Liver (tissue), 9 donors: Measurements from ENCODE around the gene DESI1. TPM values are rescaled to one million over a fixed set of nuclear protein-coding genes. Genes with fewer than 3 reads are reported as not detected.
"Not testable (repeated sequence)": the region's sequence is repeated elsewhere in the genome, so short reads cannot be mapped to it uniquely, and the experiment has no call there.

ENCODE experiments used
- DNase-seq: peaks from one replicate; pipeline ENCODE4 v3.0.0-alpha.2; 2017; ENCODE audit warnings: low spot score
- H3K27ac ChIP-seq, 2 donors: one replicate each; pipeline ENCODE4 v1.7.0; 2013; ENCODE audit warnings: inconsistent platforms in 2 of 2, low read length in 2 of 2, control low read depth in 1 of 2, low read depth in 1 of 2, mild to moderate bottlenecking in 1 of 2
- H3K27me3 ChIP-seq, 4 donors: one replicate each; pipeline versions ENCODE4 v1.6.1 to v1.7.0; 2013; ENCODE audit warnings: low read length in 3 of 4, inconsistent platforms in 1 of 4, mild to moderate bottlenecking in 1 of 4, moderate library complexity in 1 of 4; ENCODE audit not compliant: control insufficient read depth in 4 of 4, insufficient read depth in 4 of 4
- H3K36me3 ChIP-seq, 4 donors: one replicate each; pipeline versions ENCODE4 v1.6.1 to v1.7.0; 2013; ENCODE audit warnings: low read length in 3 of 4, mild to moderate bottlenecking in 3 of 4, low read depth in 1 of 4, moderate library complexity in 1 of 4; ENCODE audit not compliant: control insufficient read depth in 4 of 4, insufficient read depth in 3 of 4
- H3K4me1 ChIP-seq, 4 donors: one replicate each; pipeline versions ENCODE4 v1.6.1 to v1.7.0; 2013; ENCODE audit warnings: low read length in 3 of 4, mild to moderate bottlenecking in 3 of 4, moderate library complexity in 1 of 4; ENCODE audit not compliant: control insufficient read depth in 4 of 4, insufficient read depth in 4 of 4
- H3K4me3 ChIP-seq, 3 donors: one replicate each; pipeline versions ENCODE4 v1.6.1 to v1.7.0; 2013; ENCODE audit warnings: low read length in 3 of 3, control low read depth in 1 of 3, low read depth in 1 of 3, mild to moderate bottlenecking in 1 of 3
- H3K9ac ChIP-seq, 2 donors: one replicate each; pipeline ENCODE4 v1.7.0; 2013; ENCODE audit warnings: low read length in 2 of 2, mild to moderate bottlenecking in 2 of 2, moderate library complexity in 2 of 2, control low read depth in 1 of 2, low read depth in 1 of 2
- H3K9me3 ChIP-seq, 4 donors: one replicate each; pipeline versions ENCODE4 v1.6.1 to v1.7.0; 2013; ENCODE audit warnings: low read length in 3 of 4; ENCODE audit not compliant: control insufficient read depth in 4 of 4
- ATF3 ChIP-seq: IDR thresholded peaks from 2 replicates; pipeline ENCODE4 v1.6.1; 2016; ENCODE audit warnings: antibody characterized with exemption
- CTCF ChIP-seq: fragments of 150-350 bp; IDR thresholded peaks from 2 replicates; pipeline ENCODE4 v1.5.1; 2017; ENCODE audit warnings: improper control_type of control experiment, low read depth, low read length; ENCODE audit not compliant: missing input control
- FOXA1 ChIP-seq: IDR thresholded peaks from 2 replicates; pipeline ENCODE4 v1.6.1; 2016; ENCODE audit warnings: antibody characterized with exemption
- GABPA ChIP-seq, 2 donors: IDR thresholded peaks in 1 of 2; conservative IDR thresholded peaks in 1 of 2; 2 replicates each; pipeline ENCODE4 v1.6.1; 2016; ENCODE audit warnings: antibody characterized with exemption in 2 of 2, mild to moderate bottlenecking in 1 of 2, moderate library complexity in 1 of 2
- HNF4A ChIP-seq, 2 donors: conservative IDR thresholded peaks; 2 replicates each; pipeline ENCODE4 v1.6.1; 2016; ENCODE audit warnings: antibody characterized with exemption in 2 of 2, mild to moderate bottlenecking in 2 of 2
- HNF4G ChIP-seq: IDR thresholded peaks from 2 replicates; pipeline ENCODE4 v1.6.1; 2016; ENCODE audit warnings: antibody characterized with exemption
- MAX ChIP-seq: IDR thresholded peaks from 2 replicates; pipeline ENCODE4 v1.6.1; 2016; ENCODE audit warnings: antibody characterized with exemption
- NR2F2 ChIP-seq: IDR thresholded peaks from 2 replicates; pipeline ENCODE4 v1.6.1; 2016; ENCODE audit warnings: antibody characterized with exemption
- RXRA ChIP-seq, 2 donors: IDR thresholded peaks; 2 replicates each; pipeline ENCODE4 v1.6.1; 2017 to 2018; ENCODE audit warnings: antibody characterized with exemption in 2 of 2, mild to moderate bottlenecking in 1 of 2
- TAF1 ChIP-seq: conservative IDR thresholded peaks from 2 replicates; pipeline ENCODE4 v1.6.1; 2016; ENCODE audit warnings: antibody characterized with exemption, mild to moderate bottlenecking
- YY1 ChIP-seq: IDR thresholded peaks from 2 replicates; pipeline ENCODE4 v1.6.1; 2016; ENCODE audit warnings: antibody characterized with exemption, mild to moderate bottlenecking
- ZBTB33 ChIP-seq: IDR thresholded peaks from 2 replicates; pipeline ENCODE4 v1.6.1; 2016; ENCODE audit warnings: antibody characterized with exemption
- WGBS: extraction: QIAGEN DNeasy Blood & Tissue Kit; methylation state at CpG from one replicate; pipeline ENCODE4 v1.1.7; 2013; 5-methylcytosine and 5-hydroxymethylcytosine counted together
- polyA plus RNA-seq, 2 donors: library from polyadenylated mRNA; stranded (reverse) in 1 of 2; unstranded in 1 of 2; fragments of 200-250 nt in 1 of 2; fragments of >200 nt in 1 of 2; fragmentation: Nextera tagmentation in 1 of 2; extraction: Ambion mirVana in 1 of 2; gene quantifications; one replicate each; pipeline versions ENCODE4 v1.2.1 to v1.2.3, GENCODE V29; 2013 to 2015
- total RNA-seq, 2 donors: library from RNA; depleted of rRNA; stranded (reverse); fragments of >200 nt; gene quantifications; one replicate each; pipeline ENCODE4 v1.2.3, GENCODE V29; 2014
- donor health status: healthy.
- donor health status: healthy.
- donor health status: healthy.
- donor health status: healthy.
- donor health status: healthy.

The DESI1 gene
- total and polyA plus RNA-seq, 4 donors: 16.4 to 102 (median 40.6) TPM

- Histone ChIP-seq H3K36me3 (peaks cover 8 to 51% (median 44%) of the 10 kb centered on the region in 4 donors), H3K9me3 (no peaks in the 10 kb centered on the region), H3K27me3 (no peaks in the 10 kb centered on the region), H3K4me1 (peaks cover 0 to 3% (median 0%) of the 10 kb centered on the region in 4 donors), H3K27ac (no peak overlapping the region), H3K4me3 (no peak overlapping the region), H3K9ac (no peak overlapping the region)
- 84% methylated on average over 3 of the region's 3 CpGs for WGBS
- DNase-seq: no peak
- TF ChIP-seq CTCF (no peak), RXRA (IDR thresholded peaks at IDR 0.05) (no peak), MAX (no peak), TAF1 (no peak), HNF4G (no peak), NR2F2 (no peak), ZBTB33 (no peak), HNF4A (conservative IDR thresholded peaks at IDR 0.05) (no peak), GABPA (IDR thresholded peaks at IDR 0.05 in 1 of 2, conservative IDR thresholded peaks at IDR 0.05 in 1 of 2) (no peak), YY1 (no peak), FOXA1 (no peak)
These were observed 44.1 kb upstream of the DESI1 start for GRCh38 chr22:41664951-41665350.

GRCh38 chr22:41664490-41664889, 43.6 kb upstream of the DESI1 start:
- no peak for DNase-seq
- Histone ChIP-seq H3K4me1 (peaks cover 0 to 3% (median 0%) of the 10 kb centered on the region in 4 donors), H3K36me3 (peaks cover 8 to 53% (median 48%) of the 10 kb centered on the region in 4 donors), H3K9me3 (no peaks in the 10 kb centered on the region), H3K9ac (no peak overlapping the region), H3K27ac (no peak overlapping the region), H3K27me3 (no peaks in the 10 kb centered on the region), H3K4me3 (no peak overlapping the region)
- TF ChIP-seq ATF3: no peak
- TF ChIP-seq GABPA (IDR thresholded peaks at IDR 0.05 in 1 of 2, conservative IDR thresholded peaks at IDR 0.05 in 1 of 2): no peak
- TF ChIP-seq NR2F2: no peak
- TF ChIP-seq TAF1: no peak

GRCh38 chr22:41663594-41663993, 42.8 kb upstream of the DESI1 start:
- H3K4me3 ChIP-seq, H3K9ac ChIP-seq, H3K27ac ChIP-seq, H3K4me1 ChIP-seq, DNase-seq, H3K27me3 ChIP-seq, H3K9me3 ChIP-seq: not testable (repeated sequence)
- WGBS: 93% methylated on average over 9 of the region's 9 CpGs
- H3K36me3 ChIP-seq: peaks cover 11 to 60% (median 54%) of the 10 kb centered on the region in 4 donors
